ENCODE measurements around the gene FAM89A. TPM values are rescaled to one million over a fixed set of nuclear protein-coding genes. Genes with fewer than 3 reads are reported as not detected.

Gene FAM89A
- total and polyA plus RNA-seq, 2 of the 8 experiments (the other 6 are each of a cell fraction or from before 2014, with no cell fraction given), result 2.1 to 2.2 TPM

DNA sequence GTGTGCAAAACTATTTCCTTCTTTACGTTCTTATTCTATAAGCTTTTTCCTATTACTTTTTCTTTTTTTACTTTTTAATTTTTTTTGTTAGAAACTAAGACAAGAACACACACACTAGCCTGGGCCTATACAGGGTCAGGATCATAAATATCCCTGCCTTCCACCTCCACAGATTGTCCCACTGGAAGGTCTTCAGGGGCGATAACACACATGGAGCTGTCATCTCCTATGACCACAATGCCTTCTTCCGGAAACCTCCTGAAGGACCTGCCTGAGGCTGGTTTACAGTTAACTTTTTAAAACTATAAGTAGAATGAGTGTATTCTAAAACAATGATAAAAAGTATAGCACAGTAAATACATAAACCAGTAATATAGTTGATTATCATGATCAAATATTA, 10.3 kb upstream of the FAM89A start (continued):
- TF ChIP-seq MAFK (IDR thresholded peaks at IDR 0.05; ENCODE audit: low read depth, low read length) (no peak), EGR1 (IDR thresholded peaks at IDR 0.05; ENCODE audit: borderline replicate concordance, low read depth, low read length) (no peak), TAF1 (IDR thresholded peaks at IDR 0.05; ENCODE audit: low read depth, low read length) (no peak)
